LNCaP clone FGC (cell line): Measurements from ENCODE around the gene SBK2.

Experiments
- DNase-seq: peaks from one replicate; pipeline ENCODE4 v3.0.0-alpha.2; 2011; ENCODE audit warnings: low read depth
- H3K4me3 ChIP-seq: 2 replicates; pipeline ENCODE4 v1.5.1; 2011; ENCODE audit warnings: mild to moderate bottlenecking, low read depth, low read length, control low read depth
- TF ChIP-seq, protein P1 (sequence below): IDR thresholded peaks from 2 replicates; pipeline ENCODE4 v1.5.1; 2012; ENCODE audit warnings: mild to moderate bottlenecking; ENCODE audit not compliant: control insufficient read depth, insufficient read depth; ENCODE audit errors: extremely low read depth

The SBK2 gene

GRCh38 chr19:55486971-55487923 is 49.7 kb downstream of the SBK2 start:
- TF ChIP-seq, protein P1, sequence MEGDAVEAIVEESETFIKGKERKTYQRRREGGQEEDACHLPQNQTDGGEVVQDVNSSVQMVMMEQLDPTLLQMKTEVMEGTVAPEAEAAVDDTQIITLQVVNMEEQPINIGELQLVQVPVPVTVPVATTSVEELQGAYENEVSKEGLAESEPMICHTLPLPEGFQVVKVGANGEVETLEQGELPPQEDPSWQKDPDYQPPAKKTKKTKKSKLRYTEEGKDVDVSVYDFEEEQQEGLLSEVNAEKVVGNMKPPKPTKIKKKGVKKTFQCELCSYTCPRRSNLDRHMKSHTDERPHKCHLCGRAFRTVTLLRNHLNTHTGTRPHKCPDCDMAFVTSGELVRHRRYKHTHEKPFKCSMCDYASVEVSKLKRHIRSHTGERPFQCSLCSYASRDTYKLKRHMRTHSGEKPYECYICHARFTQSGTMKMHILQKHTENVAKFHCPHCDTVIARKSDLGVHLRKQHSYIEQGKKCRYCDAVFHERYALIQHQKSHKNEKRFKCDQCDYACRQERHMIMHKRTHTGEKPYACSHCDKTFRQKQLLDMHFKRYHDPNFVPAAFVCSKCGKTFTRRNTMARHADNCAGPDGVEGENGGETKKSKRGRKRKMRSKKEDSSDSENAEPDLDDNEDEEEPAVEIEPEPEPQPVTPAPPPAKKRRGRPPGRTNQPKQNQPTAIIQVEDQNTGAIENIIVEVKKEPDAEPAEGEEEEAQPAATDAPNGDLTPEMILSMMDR: no peak
- no peak for DNase-seq
- no peak overlapping the region for H3K4me3 ChIP-seq

GRCh38 chr19:55486043-55486970 is 50.6 kb downstream of the SBK2 start:
- no peak for DNase-seq
- H3K4me3 ChIP-seq: peak overlapping the region; percentile 89
- TF ChIP-seq, protein P1: no peak

DNA sequence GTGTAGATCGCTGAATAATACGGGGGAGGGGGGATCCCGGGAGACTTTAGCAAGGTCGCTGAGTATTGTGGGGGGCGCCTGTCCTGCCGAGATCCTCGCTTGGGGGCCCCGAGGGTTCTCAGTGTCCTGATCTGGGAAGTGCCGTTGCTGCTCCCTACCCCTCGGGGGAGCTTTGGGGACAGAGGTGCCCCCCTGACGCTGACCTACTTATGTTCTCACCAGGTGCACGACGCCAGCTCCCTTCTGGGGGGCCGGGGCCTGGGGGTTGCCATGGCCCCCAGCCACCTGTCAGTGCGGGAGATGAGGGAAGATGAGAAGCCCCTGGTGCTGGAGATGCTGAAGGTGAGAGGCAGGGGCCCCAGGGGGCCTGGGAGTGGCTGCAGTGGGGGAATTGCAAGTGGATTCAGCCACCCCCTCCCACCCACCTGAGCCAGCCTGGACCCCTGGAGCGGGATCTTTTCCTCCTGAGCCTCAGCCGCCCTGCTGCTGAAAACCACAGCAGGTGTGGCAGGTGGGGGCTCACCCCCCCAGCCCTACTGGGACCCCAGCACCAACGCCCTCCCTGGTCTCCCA is 51.4 kb downstream of the SBK2 start:
- peak overlapping the region; percentile 89 for H3K4me3 ChIP-seq
- no peak for DNase-seq
- TF ChIP-seq, protein P1: no peak

- DNase-seq: no peak
- peak within 1 kb of the TSS; percentile 89 for H3K4me3 ChIP-seq
- TF ChIP-seq, protein P1: no peak
Measured at GRCh38 chr19:55484593-55485438, 52.1 kb downstream of the SBK2 start, which contains the start of gene NAT14. NAT14 (plus strand) TSS chr19:55485188; CDS start chr19:55485709, 521 bp downstream.

- DNase-seq: no peak
- TF ChIP-seq, protein P1: no peak
- peak overlapping the region; percentile 89 for H3K4me3 ChIP-seq
Measured at GRCh38 chr19:55483706-55484592, 53.0 kb downstream of the SBK2 start.
